Neural progenitor cell (in vitro differentiated cells): ENCODE results near the gene HARS2.

Source experiments
- CTCF ChIP-seq: fragments of 200-600 bp; sonication (generic); IDR thresholded peaks from 2 replicates; pipeline ENCODE4 v1.5.1; 2017; ENCODE audit warnings: antibody characterized with exemption, mild to moderate bottlenecking
- EZH2 ChIP-seq: fragments of 200-600 bp; sonication (generic); IDR thresholded peaks from 2 replicates; pipeline ENCODE4 v1.6.1; 2017; ENCODE audit warnings: antibody characterized with exemption, mild to moderate bottlenecking, moderate library complexity
- EZH2phosphoT487 ChIP-seq: fragments of 200-600 bp; sonication (generic); IDR thresholded peaks from 2 replicates; pipeline ENCODE4 v1.6.1; 2017; ENCODE audit warnings: antibody characterized with exemption

DNA sequence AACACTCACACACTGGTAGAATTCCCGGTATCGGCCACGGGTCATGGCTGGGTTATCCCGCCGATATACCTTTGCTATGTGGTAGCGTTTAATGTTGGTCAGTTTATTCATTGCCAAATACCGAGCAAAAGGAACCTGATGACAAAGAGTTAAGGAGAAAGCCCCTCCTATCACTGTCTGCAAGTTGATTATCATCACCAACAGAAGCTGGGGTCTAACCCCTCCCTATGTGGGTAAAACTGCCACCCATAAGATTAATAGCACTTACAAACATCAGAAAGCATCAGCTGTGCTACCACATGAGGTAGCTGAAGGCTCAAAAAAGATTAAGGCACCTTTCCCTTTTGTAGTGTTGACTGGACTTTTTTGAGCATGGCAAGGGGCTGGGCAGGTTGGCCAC is 12.3 kb upstream of the HARS2 start:
- TF ChIP-seq EZH2phosphoT487 (no peak), CTCF (no peak), EZH2 (no peak)
